Body of pancreas (tissue), 4 donors: ENCODE measurements around the gene NCBP2L. TPM values are rescaled to one million over a fixed set of nuclear protein-coding genes. Genes with fewer than 3 reads are reported as not detected.

Source experiments
- ATAC-seq: fragments of 150-250 bp; one replicate; pipeline ENCODE4 v1.9.1; 2016
- DNase-seq, 4 donors: peaks; one replicate each; pipeline ENCODE4 v3.0.0-alpha.2; 2019
- H3K27ac ChIP-seq, 4 donors: fragments of 200-600 bp; sonication (generic); 1 replicate in 3 of 4; 2 replicates in 1 of 4; pipeline versions ENCODE4 v1.5.1 to v1.6.1; 2016 to 2019; ENCODE audit warnings: mild to moderate bottlenecking in 1 of 4, mixed read lengths in 1 of 4, moderate library complexity in 1 of 4
- H3K27me3 ChIP-seq, 2 donors: fragments of 200-600 bp; sonication (generic); one replicate each; pipeline ENCODE4 v1.6.0; 2016; ENCODE audit warnings: mild to moderate bottlenecking in 1 of 2
- H3K36me3 ChIP-seq, 2 donors: fragments of 200-600 bp; sonication (generic); replicated peaks in 1 of 2; 2 replicates each; pipeline ENCODE4 v1.5.1; 2016; ENCODE audit warnings: low read depth in 2 of 2; ENCODE audit not compliant: insufficient read depth in 1 of 2
- H3K4me1 ChIP-seq: fragments of 200-600 bp; sonication (generic); one replicate; pipeline ENCODE4 v1.6.0; 2016
- H3K4me3 ChIP-seq, 2 donors: fragments of 200-600 bp; sonication (generic); 1 replicate in 1 of 2; 2 replicates in 1 of 2; pipeline ENCODE4 v1.5.1; 2016 to 2019
- H3K9me3 ChIP-seq, 3 donors: fragments of 200-600 bp; sonication (generic); 1 replicate in 2 of 3; 2 replicates in 1 of 3; pipeline ENCODE4 v1.5.1; 2016
- CTCF ChIP-seq, 7 experiments: fragments of 450-650 bp in 4 of 7; fragments of 200-600 bp in 3 of 7; sonication (generic) in 3 of 7; IDR thresholded peaks; one replicate each; pipeline ENCODE4 v1.5.1; 2016 to 2019; ENCODE audit warnings: antibody characterized with exemption in 7 of 7
- POLR2A ChIP-seq, 3 donors: fragments of 450-650 bp; IDR thresholded peaks; one replicate each; pipeline ENCODE4 v1.6.1; 2016; ENCODE audit warnings: antibody characterized with exemption in 3 of 3, mild to moderate bottlenecking in 2 of 3
- WGBS, 2 donors: methylation state at CpG; one replicate each; pipeline ENCODE4 v1.1.5; 2017; 5-methylcytosine and 5-hydroxymethylcytosine counted together
- intact Hi-C: fragments of 100-400 bp; cut with DNase I; formaldehyde crosslinking; loops from one replicate; pipeline ENCODE4 v1.15.1; 2023
- total RNA-seq, 2 donors: library from RNA; depleted of rRNA; stranded (reverse); fragments of >200 nt; gene quantifications; one replicate each; pipeline ENCODE4 v1.1.0, GENCODE V29; 2016

The NCBP2L gene
- total RNA-seq, 2 donors from 2014 or later = not detected

GRCh38 chrX:107840971-107841370 is 63.4 kb downstream of the NCBP2L start:
- ATAC-seq (no peak), DNase-seq (no peak)
- Histone ChIP-seq H3K27me3 (no peaks in the 10 kb centered on the region), H3K27ac (no peak overlapping the region), H3K9me3 (no peaks in the 10 kb centered on the region), H3K36me3 (no peaks in the 10 kb centered on the region), H3K4me1 (peaks cover 24% of the 10 kb centered on the region), H3K4me3 (no peak overlapping the region)
- intact Hi-C loops = no loop called here
- TF ChIP-seq POLR2A (IDR thresholded peaks at IDR 0.05) = no peak
- WGBS, 2 donors = 96 to 100% methylated on average over 5 to 8 of the region's 15 CpGs

GRCh38 chrX:107842715-107843400 is 65.3 kb downstream of the NCBP2L start:
- WGBS, 2 donors = 33 to 43% methylated on average over 6 of the region's 6 CpGs
- H3K27ac ChIP-seq = no peak overlapping the region
- TF ChIP-seq POLR2A (IDR thresholded peaks at IDR 0.05) (no peak), CTCF (IDR thresholded peaks at IDR 0.05) (no peak)
- no peaks in the 10 kb centered on the region for H3K9me3 ChIP-seq
- no peaks in the 10 kb centered on the region for H3K36me3 ChIP-seq
- intact Hi-C loops = no loop called here
- H3K4me1 ChIP-seq = peaks cover 27% of the 10 kb centered on the region
- no peak for DNase-seq
- ATAC-seq = no peak
- H3K27me3 ChIP-seq = no peaks in the 10 kb centered on the region
- no peak overlapping the region for H3K4me3 ChIP-seq

Other genes starting within 250 kb of the NCBP2L start
- 10 to 100 TPM in 1 of 2 donors, 1 to 10 TPM in 1; 6.5 to 18.1 TPM for gene PRPS1, start 149.2 kb upstream of the NCBP2L start, total RNA-seq
- 100 to 1,000 TPM; 144 to 147 TPM for gene TSC22D3, start 1.9 kb upstream of the NCBP2L start, total RNA-seq
- gene MID2, start 48.1 kb downstream of the NCBP2L start, total RNA-seq = 1 to 10 TPM; 5.6 to 8.8 TPM
- gene TEX13B, start 204.6 kb downstream of the NCBP2L start, total RNA-seq = not detected